Activated CD4-positive, alpha-beta T cell treated with anti-CD3 and anti-CD28 coated beads, Interleukin-2, amount 50 U/mL, for 1 hour (primary cell): Measurements from ENCODE around the gene HOXB4.

Experiments used
- DNase-seq: peaks from one replicate; pipeline ENCODE4 v3.0.0-alpha.2; 2020

HOXB4 gene

GRCh38 chr17:48527547-48527932 is 50.6 kb downstream of the HOXB4 start:
- DNase-seq: no peak

GRCh38 chr17:48526608-48527546 is 51.3 kb downstream of the HOXB4 start:
- DNase-seq: no peak
